Esophagus squamous epithelium (tissue), 5 donors: ENCODE data around the gene REV3L. TPM values are rescaled to one million over a fixed set of nuclear protein-coding genes. Genes with fewer than 3 reads are reported as not detected.

Source experiments
- DNase-seq: peaks from one replicate; lab custom pipeline; 2025; lab: John Stamatoyannopoulos, UW
- H3K27ac ChIP-seq, 4 donors: fragments of 200-600 bp; sonication (generic); one replicate each; pipeline ENCODE4 v1.5.1; 2016 to 2019; ENCODE audit warnings: mild to moderate bottlenecking in 1 of 4
- H3K27me3 ChIP-seq, 4 donors: fragments of 200-600 bp; sonication (generic); 1 replicate in 3 of 4; 2 replicates in 1 of 4; pipeline versions ENCODE4 v1.5.1 to v1.6.0; 2017 to 2021; ENCODE audit warnings: antibody characterized with exemption in 1 of 4
- H3K36me3 ChIP-seq, 3 donors: fragments of 200-600 bp; sonication (generic); one replicate each; pipeline ENCODE4 v1.5.1; 2016 to 2019
- H3K4me1 ChIP-seq, 3 donors: fragments of 200-600 bp; sonication (generic); one replicate each; pipeline ENCODE4 v1.5.1; 2017 to 2019
- H3K4me3 ChIP-seq, 4 donors: fragments of 200-600 bp; sonication (generic); 1 replicate in 3 of 4; 2 replicates in 1 of 4; pipeline ENCODE4 v1.5.1; 2016 to 2019; ENCODE audit warnings: mild to moderate bottlenecking in 2 of 4, moderate library complexity in 1 of 4
- H3K9me3 ChIP-seq, 3 donors: fragments of 200-600 bp; sonication (generic); one replicate each; pipeline ENCODE4 v1.5.1; 2016 to 2019
- POLR2A ChIP-seq, 4 donors: fragments of 450-650 bp; IDR thresholded peaks; one replicate each; pipeline ENCODE4 v1.6.1; 2017; ENCODE audit warnings: antibody characterized with exemption in 4 of 4, mild to moderate bottlenecking in 4 of 4, moderate library complexity in 3 of 4
- WGBS, 2 donors: methylation state at CpG; one replicate each; pipeline ENCODE4 v1.1.5; 2018; 5-methylcytosine and 5-hydroxymethylcytosine counted together
- intact Hi-C: fragments of 100-400 bp; cut with DNase I; formaldehyde crosslinking; loops from one replicate; pipeline ENCODE4 v1.15.0; 2022
- total RNA-seq, 4 donors: library from RNA; depleted of rRNA; stranded (reverse); fragments of >200 nt; gene quantifications; one replicate each; pipeline ENCODE4 v1.1.0, GENCODE V29; 2016
- TF ChIP-seq, protein P1 (sequence below), 6 experiments: fragments of 450-650 bp in 4 of 6; fragments of 200-600 bp in 2 of 6; sonication (generic) in 2 of 6; IDR thresholded peaks; one replicate each; pipeline ENCODE4 v1.5.1; 2016 to 2019; ENCODE audit warnings: antibody characterized with exemption in 6 of 6, mild to moderate bottlenecking in 4 of 6, moderate library complexity in 4 of 6
- donor health status: DM: yes; HTN: yes; CAD: no.

REV3L gene
- total RNA-seq, 4 donors from 2014 or later = 7.0 to 47.1 (median 18.8) TPM

DNA sequence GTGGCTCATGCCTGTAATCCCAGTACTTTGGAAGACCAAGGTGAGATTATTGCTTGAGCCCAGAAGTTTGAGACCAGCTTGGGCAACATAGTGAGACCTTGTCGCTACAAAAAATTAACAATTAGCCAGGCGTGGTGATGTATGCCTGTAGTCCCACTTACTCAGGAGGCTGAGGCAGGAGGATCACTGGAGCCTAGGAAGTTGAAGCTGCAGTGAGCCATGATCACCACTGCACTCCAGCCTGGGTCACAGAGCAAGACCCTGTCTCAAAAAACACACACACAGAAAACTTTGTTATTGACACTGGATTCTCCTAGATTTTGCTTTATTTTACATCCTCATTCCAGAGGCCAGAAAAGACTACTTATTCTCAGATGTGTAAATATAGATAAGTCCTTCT lies 9.5 kb upstream of the REV3L start:
- 93 to 100% methylated on average over 2 of the region's 2 CpGs for WGBS, 2 donors
- intact Hi-C loops = no loop called here
- H3K9me3 ChIP-seq = no peaks in the 10 kb centered on the region
- H3K4me1 ChIP-seq = peaks cover 0 to 4% (median 0%) of the 10 kb centered on the region in 3 donors
- H3K36me3 ChIP-seq = no peaks in the 10 kb centered on the region
- no peak overlapping the region for H3K4me3 ChIP-seq
- no peaks in the 10 kb centered on the region for H3K27me3 ChIP-seq
- H3K27ac ChIP-seq = no peak overlapping the region
- no peak for DNase-seq
- TF ChIP-seq, protein P1, sequence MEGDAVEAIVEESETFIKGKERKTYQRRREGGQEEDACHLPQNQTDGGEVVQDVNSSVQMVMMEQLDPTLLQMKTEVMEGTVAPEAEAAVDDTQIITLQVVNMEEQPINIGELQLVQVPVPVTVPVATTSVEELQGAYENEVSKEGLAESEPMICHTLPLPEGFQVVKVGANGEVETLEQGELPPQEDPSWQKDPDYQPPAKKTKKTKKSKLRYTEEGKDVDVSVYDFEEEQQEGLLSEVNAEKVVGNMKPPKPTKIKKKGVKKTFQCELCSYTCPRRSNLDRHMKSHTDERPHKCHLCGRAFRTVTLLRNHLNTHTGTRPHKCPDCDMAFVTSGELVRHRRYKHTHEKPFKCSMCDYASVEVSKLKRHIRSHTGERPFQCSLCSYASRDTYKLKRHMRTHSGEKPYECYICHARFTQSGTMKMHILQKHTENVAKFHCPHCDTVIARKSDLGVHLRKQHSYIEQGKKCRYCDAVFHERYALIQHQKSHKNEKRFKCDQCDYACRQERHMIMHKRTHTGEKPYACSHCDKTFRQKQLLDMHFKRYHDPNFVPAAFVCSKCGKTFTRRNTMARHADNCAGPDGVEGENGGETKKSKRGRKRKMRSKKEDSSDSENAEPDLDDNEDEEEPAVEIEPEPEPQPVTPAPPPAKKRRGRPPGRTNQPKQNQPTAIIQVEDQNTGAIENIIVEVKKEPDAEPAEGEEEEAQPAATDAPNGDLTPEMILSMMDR (IDR thresholded peaks at IDR 0.05) = no peak
- no peak for TF ChIP-seq POLR2A (IDR thresholded peaks at IDR 0.05)

DNA sequence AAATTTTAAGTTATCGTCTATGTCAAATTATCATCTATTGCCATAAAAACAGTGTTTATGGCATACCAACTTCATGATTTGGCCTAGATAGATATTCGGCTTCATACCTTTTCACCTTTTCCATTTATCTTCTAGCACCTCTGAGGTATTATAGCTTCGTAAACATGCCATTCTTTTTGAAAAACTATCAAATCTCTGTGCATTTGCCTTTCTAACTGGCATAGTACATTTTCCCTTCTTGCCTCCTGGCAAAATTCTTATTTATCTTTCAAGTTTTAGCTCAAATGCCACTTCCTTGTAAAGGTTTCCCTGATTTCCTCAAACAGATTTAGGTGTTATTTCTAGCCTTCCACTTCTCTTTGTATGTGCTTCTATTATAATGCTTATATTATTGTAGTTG lies 7.0 kb upstream of the REV3L start:
- H3K9me3 ChIP-seq = no peaks in the 10 kb centered on the region
- peaks cover 0 to 5% (median under 1%) of the 10 kb centered on the region in 3 donors for H3K4me1 ChIP-seq
- intact Hi-C loops = no loop called here
- no peak for TF ChIP-seq POLR2A (IDR thresholded peaks at IDR 0.05)
- TF ChIP-seq, protein P1 (IDR thresholded peaks at IDR 0.05) = no peak
- WGBS, 2 donors = 82 to 90% methylated on average over 3 of the region's 3 CpGs
- H3K36me3 ChIP-seq = no peaks in the 10 kb centered on the region
- no peaks in the 10 kb centered on the region for H3K27me3 ChIP-seq
- no peak for DNase-seq
- H3K27ac ChIP-seq = no peak overlapping the region
- no peak overlapping the region for H3K4me3 ChIP-seq

DNA sequence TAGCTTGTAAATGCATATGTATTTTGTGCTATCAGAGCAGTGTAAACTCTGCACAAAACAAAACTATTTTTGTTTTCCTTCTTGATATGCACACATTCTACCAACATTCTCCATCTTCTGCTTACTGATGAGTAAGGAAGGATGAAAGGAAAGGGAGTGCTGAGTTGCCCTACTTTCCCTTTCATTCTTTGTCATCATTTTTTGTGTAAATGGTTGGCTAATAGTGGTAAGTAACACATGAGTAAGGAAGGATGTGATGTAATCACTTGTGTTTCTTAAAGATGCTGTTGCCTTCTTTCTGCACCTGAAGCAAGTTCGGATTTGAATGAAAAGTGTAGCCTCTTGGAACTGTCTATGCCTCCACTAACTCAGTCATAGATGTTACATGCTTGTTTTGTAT lies 4.6 kb upstream of the REV3L start:
- WGBS, 2 donors = 14 to 33% methylated on average over 1 of the region's 1 CpG
- H3K27me3 ChIP-seq = no peaks in the 10 kb centered on the region
- intact Hi-C loops = loop anchor here (10.0 kb wide), 2 partner anchors 67 to 233 kb away; a partner anchor contains a TSS
- no peak for DNase-seq
- peaks cover 5 to 16% (median 7%) of the 10 kb centered on the region in 3 donors for H3K4me1 ChIP-seq
- TF ChIP-seq, protein P1 (IDR thresholded peaks at IDR 0.05) = no peak
- no peak for TF ChIP-seq POLR2A (IDR thresholded peaks at IDR 0.05)
- H3K9me3 ChIP-seq = no peaks in the 10 kb centered on the region
- H3K36me3 ChIP-seq = no peaks in the 10 kb centered on the region
- no peak overlapping the region for H3K27ac ChIP-seq
- no peak overlapping the region for H3K4me3 ChIP-seq

DNA sequence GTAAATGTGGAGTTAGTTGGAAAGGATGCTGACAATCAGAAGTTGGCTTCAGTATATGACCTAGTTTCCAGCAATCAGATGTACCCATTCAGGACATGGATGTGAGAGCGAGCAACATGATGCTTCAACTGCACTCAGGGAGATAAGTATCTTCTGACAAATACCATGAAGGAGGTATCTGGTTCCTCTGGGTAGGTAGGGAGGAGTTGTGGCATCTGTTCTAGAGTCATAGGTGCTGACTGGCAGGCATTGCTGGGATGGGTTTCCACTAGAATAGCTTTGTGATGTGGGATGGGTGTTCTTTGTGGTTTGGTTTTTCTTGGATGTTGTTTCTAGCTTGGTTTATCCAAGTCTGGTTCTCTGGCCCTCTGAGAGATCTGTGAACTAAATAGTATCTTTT lies 3.9 kb upstream of the REV3L start:
- TF ChIP-seq, protein P1 (IDR thresholded peaks at IDR 0.05) = no peak
- TF ChIP-seq POLR2A (IDR thresholded peaks at IDR 0.05) = no peak
- Histone ChIP-seq H3K4me1 (peaks cover 5 to 17% (median 7%) of the 10 kb centered on the region in 3 donors), H3K27ac (peak overlapping the region in 3 of 4 donors; percentile 7 to 100 (median 96)), H3K4me3 (no peak overlapping the region), H3K9me3 (no peaks in the 10 kb centered on the region), H3K36me3 (no peaks in the 10 kb centered on the region), H3K27me3 (no peaks in the 10 kb centered on the region)
- intact Hi-C loops = loop anchor here (10.0 kb wide), 2 partner anchors 68 to 232 kb away; a partner anchor contains a TSS
- DNase-seq = no peak
- WGBS, 2 donors = 100% methylated on average over 1 of the region's 1 CpG

DNA sequence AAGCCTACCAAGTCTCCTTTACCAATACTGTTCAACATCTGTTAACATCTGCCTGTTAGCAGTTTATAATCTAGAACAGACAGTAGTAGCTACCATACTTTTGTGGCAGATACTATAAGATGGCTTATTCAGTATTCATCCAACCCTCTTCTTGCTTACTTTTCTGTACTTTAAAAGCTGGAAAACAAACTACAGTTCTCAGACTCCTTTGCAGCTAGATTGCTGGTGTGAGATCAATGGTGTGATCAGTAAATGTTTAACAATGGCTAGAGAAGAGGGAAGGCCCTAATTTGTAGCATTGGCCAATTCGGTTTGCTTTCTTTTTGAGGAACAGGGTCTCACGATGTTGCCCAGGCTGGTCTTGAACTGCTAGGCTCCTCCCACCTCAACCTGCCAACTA lies 3.5 kb upstream of the REV3L start:
- Histone ChIP-seq H3K27ac (peak overlapping the region in 3 of 4 donors; percentile 7 to 100 (median 96)), H3K27me3 (no peaks in the 10 kb centered on the region), H3K36me3 (no peaks in the 10 kb centered on the region), H3K4me3 (no peak overlapping the region), H3K4me1 (peaks cover 7 to 21% (median 8%) of the 10 kb centered on the region in 3 donors), H3K9me3 (no peaks in the 10 kb centered on the region)
- no peak for DNase-seq
- TF ChIP-seq POLR2A (IDR thresholded peaks at IDR 0.05) = no peak
- TF ChIP-seq, protein P1 (IDR thresholded peaks at IDR 0.05) = no peak
- intact Hi-C loops = loop anchor here (10.0 kb wide), 2 partner anchors 68 to 232 kb away; a partner anchor contains a TSS
- WGBS, 2 donors = 78 to 80% methylated on average over 1 to 2 of the region's 2 CpGs
